HUES64 (cell line): ENCODE measurements around the gene CDK2. TPM values are rescaled to one million over a fixed set of nuclear protein-coding genes. Genes with fewer than 3 reads are reported as not detected.
"Not testable (repeated sequence)": the region's sequence is repeated elsewhere in the genome, so short reads cannot be mapped to it uniquely, and the experiment has no call there.

ENCODE experiments used
- H3K27ac ChIP-seq: 2 replicates; pipeline ENCODE4 v1.7.0; 2013; ENCODE audit warnings: low read depth, low read length, inconsistent platforms
- H3K27me3 ChIP-seq: 2 replicates; pipeline ENCODE4 v1.6.1; 2013; ENCODE audit warnings: mild to moderate bottlenecking, low read length; ENCODE audit not compliant: insufficient read depth
- H3K36me3 ChIP-seq: 2 replicates; pipeline ENCODE4 v1.6.1; 2013; ENCODE audit warnings: mild to moderate bottlenecking, low read length; ENCODE audit not compliant: insufficient read depth
- H3K4me1 ChIP-seq: 2 replicates; pipeline ENCODE4 v1.6.1; 2013; ENCODE audit warnings: mild to moderate bottlenecking, low read length, moderate library complexity; ENCODE audit not compliant: insufficient read depth
- H3K4me3 ChIP-seq: 2 replicates; pipeline ENCODE4 v1.5.1; 2013; ENCODE audit warnings: mild to moderate bottlenecking, low read length, moderate library complexity
- H3K9ac ChIP-seq: 2 replicates; pipeline ENCODE4 v1.6.1; 2013; ENCODE audit warnings: mild to moderate bottlenecking, low read depth, low read length
- H3K9me3 ChIP-seq: 2 replicates; pipeline ENCODE4 v1.6.1; 2013; ENCODE audit warnings: low read depth, low read length; ENCODE audit not compliant: insufficient read depth
- WGBS: fragments of 150-250, 120-280 bp; methylation state at CpG from one replicate; pipeline ENCODE4 v1.1.7; 2013; ENCODE audit warnings: missing lambda C conversion rate; 5-methylcytosine and 5-hydroxymethylcytosine counted together
- polyA plus RNA-seq, 2 experiments: library from polyadenylated mRNA; stranded (reverse); fragments of 50-300 nt; gene quantifications; one replicate each; pipeline ENCODE4 v1.2.3, GENCODE V29; 2013

Gene CDK2
- 39.9 TPM for polyA plus RNA-seq (2013, experiment 1 of 2)
- polyA plus RNA-seq (2013, experiment 2 of 2) = 40.8 TPM

DNA sequence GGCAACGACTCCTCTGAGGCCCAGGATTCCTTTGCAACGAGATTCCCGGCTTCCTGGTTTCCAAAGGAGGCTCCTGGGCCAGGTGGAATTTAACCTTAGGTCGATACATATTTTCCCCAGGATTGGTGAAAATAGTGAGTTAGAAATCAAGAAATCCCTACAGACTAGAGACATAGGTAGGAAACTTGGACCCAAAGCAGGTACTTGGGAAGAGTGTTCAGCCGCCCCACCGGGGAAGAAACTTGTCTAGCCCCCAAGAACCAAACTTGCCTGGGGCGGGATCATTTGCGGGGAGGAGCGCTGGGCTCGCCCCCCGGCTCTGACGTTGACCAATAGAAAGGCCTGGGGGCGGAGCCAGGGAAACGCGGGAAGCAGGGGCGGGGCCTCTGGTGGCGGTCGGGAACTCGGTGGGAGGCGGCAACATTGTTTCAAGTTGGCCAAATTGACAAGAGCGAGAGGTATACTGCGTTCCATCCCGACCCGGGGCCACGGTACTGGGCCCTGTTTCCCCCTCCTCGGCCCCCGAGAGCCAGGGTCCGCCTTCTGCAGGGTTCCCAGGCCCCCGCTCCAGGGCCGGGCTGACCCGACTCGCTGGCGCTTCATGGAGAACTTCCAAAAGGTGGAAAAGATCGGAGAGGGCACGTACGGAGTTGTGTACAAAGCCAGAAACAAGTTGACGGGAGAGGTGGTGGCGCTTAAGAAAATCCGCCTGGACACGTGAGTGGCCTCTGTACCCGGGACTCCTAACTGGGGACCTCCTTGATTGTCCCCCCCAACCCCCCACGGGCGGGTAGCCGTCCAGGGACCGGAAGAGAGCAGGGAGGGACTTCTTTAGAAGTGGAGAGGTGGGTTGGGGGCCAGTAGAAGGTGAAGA is at the start of gene CDK2:
Gene CDK2, plus strand, starts transcription at position 423 of the 874 bp plus-strand sequence. Its CDS starts 179 bp downstream, at position 602.
- WGBS = under 1% methylated on average over 43 of the region's 45 CpGs
- H3K4me3 ChIP-seq = peak within 1 kb of the TSS; percentile 89
- peak within 1 kb of the TSS; percentile 80 for H3K27ac ChIP-seq
- peak within 1 kb of the TSS; percentile 84 for H3K9ac ChIP-seq
- H3K36me3 ChIP-seq = peaks cover 34% of the 10 kb centered on the region
- no peaks in the 10 kb centered on the region for H3K27me3 ChIP-seq
- H3K4me1 ChIP-seq = peaks cover 7% of the 10 kb centered on the region; the same call in 1 of the 2 replicates
- no peaks in the 10 kb centered on the region for H3K9me3 ChIP-seq

GRCh38 chr12:55919032-55919431 is 47.6 kb upstream of the CDK2 start:
- not testable (repeated sequence) for H3K4me3 ChIP-seq, H3K4me1 ChIP-seq, H3K27me3 ChIP-seq, H3K27ac ChIP-seq, H3K9me3 ChIP-seq, H3K9ac ChIP-seq
- H3K36me3 ChIP-seq = peaks cover 47% of the 10 kb centered on the region
- WGBS = 96% methylated on average over 3 of the region's 3 CpGs

- WGBS = 98% methylated on average over 3 of the region's 3 CpGs
- H3K9ac ChIP-seq = no peak overlapping the region
- no peaks in the 10 kb centered on the region for H3K27me3 ChIP-seq
- H3K4me3 ChIP-seq = no peak overlapping the region
- no peak overlapping the region for H3K27ac ChIP-seq
- peaks cover 52% of the 10 kb centered on the region for H3K36me3 ChIP-seq
- H3K4me1 ChIP-seq = peaks cover 10% of the 10 kb centered on the region
- H3K9me3 ChIP-seq = no peaks in the 10 kb centered on the region
These were observed 44.5 kb upstream of the CDK2 start for GRCh38 chr12:55922126-55922525.

DNA sequence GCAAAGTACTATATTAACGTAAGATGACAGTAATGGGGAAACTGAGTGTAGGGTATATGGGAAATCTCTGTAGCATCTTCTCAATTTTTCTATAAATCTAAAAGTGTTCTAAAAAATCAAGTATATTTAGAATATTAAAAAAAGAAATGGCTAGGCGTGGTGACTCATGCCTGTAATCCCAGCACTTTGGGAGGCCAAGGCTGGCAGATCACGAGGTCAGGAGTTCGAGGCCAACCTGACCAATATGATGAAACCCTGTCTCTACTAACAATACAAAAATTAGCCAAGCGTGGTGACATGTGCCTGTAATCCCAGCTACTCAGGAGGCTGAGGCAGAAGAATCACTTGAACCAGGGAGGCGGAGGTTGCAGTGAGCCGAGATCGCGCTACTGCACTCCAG is 43.0 kb upstream of the CDK2 start:
- H3K9ac ChIP-seq, H3K4me3 ChIP-seq, H3K9me3 ChIP-seq, H3K27me3 ChIP-seq, H3K27ac ChIP-seq: not testable (repeated sequence)
- Histone ChIP-seq H3K4me1 (peaks cover 10% of the 10 kb centered on the region), H3K36me3 (peaks cover 52% of the 10 kb centered on the region)
- 95% methylated on average over 8 of the region's 9 CpGs for WGBS

GRCh38 chr12:55925371-55925770 is 41.3 kb upstream of the CDK2 start:
- Histone ChIP-seq H3K4me3 (peak overlapping the region; percentile 94), H3K27ac (no peak overlapping the region)

GRCh38 chr12:55925870-55926737 is 40.5 kb upstream of the CDK2 start:
- Histone ChIP-seq H3K27me3 (peaks cover under 1% of the 10 kb centered on the region; the same call in 1 of the 2 replicates), H3K9ac (peak overlapping the region; percentile 92), H3K9me3 (no peaks in the 10 kb centered on the region), H3K36me3 (peaks cover 42% of the 10 kb centered on the region), H3K4me1 (peaks cover 17% of the 10 kb centered on the region), H3K4me3 (peak overlapping the region; percentile 94), H3K27ac (peak overlapping the region; percentile 96)
- WGBS = 28% methylated on average over 10 of the region's 10 CpGs

More at GRCh38 chr12:55925371-55925770, 41.3 kb upstream of the CDK2 start:
- Histone ChIP-seq H3K4me1 (peaks cover 10% of the 10 kb centered on the region), H3K27me3 (no peaks in the 10 kb centered on the region), H3K36me3 (peaks cover 50% of the 10 kb centered on the region), H3K9ac (no peak overlapping the region), H3K9me3 (no peaks in the 10 kb centered on the region)
- 95% methylated on average over 4 of the region's 4 CpGs for WGBS

DNA sequence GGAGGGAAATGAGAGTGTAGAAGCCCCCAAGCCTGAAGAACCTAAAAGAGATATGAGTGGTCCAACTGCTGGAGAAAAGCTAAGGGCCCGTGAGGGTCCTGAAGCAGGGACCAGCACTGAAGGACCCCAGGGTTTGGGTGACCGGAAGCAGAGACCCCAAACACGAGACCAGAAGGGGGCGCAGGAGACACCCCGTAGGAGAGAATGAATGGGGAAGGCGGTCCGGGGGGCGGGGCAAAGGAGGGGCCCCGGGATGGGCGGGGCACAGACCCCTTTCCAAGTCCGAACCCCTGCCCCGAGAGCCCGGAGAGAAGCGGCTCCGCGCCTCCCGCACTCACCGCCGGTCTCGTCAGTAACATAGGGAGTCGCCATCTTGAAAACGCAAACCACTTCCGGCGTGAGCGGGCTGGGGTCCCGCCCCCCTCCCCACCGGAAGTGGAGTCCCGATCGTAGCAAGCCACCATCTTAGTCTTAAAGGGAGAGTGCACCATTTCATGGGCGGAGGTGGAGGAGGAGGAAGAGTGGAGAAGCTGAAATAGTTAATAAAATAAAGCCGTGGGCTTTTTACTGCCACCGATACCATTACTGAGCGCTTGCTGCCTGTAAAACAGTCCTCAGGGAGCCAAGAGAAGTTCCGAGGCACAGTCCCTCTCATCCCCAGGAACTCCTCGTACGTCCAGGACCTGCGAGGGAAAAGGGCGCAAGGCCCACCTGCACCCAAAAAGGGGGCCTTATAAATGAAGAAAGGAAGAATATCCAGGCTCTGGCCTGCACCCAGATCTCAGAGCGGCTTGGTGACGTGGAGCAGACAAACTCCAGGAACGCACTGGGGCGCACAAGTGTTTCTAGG is 39.7 kb upstream of the CDK2 start:
- WGBS = 1% methylated on average over 42 of the region's 42 CpGs
- Histone ChIP-seq H3K27me3 (peaks cover 5% of the 10 kb centered on the region), H3K4me1 (peaks cover 21% of the 10 kb centered on the region), H3K9me3 (no peaks in the 10 kb centered on the region), H3K4me3 (peak overlapping the region; percentile 94), H3K27ac (peak overlapping the region; percentile 96), H3K36me3 (peaks cover 34% of the 10 kb centered on the region), H3K9ac (peak overlapping the region; percentile 92)

DNA sequence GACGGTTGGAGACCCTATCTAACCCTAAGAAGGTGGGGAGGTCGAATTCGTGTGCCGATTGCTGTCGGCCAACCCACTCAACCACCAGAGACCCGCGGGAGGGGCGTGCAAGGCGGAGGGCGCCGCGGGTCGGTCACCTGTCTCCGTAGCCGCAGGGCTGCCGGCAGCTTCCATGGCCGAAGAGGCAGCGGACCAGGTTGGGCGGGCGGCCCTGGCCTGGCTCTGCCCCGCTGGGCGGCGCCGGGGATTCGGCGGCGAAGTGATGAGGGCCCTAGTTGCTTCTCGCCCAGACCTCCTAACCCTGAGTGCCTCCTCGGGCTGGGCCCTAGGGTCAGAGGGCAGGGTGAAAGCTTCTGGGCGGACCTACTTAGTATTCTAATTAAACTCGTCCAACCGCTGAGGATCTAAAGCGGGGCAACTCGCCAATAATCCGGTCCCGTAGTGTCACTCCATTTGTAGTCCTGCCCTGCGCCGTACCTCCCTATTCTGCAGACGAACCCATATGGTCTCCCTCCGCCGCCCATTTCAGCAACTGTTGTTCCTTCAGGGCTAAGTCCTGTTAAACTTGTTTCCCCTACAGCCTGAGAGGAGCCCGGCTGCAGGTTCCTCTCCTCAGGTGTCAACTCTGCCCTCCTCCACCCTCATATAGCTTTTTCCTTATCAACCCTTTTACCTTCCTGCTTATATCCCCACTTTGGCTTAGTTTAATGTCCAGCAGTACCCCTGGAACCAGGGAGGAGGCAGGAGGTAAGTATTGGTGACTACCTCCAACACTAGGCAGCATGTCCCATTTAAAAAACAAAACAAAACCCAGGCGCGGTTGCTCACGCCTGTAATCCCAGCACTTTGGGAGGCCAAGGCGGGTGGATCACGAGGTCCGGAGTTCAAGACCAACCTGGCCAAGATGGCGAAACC is 38.8 kb upstream of the CDK2 start, which contains the start of gene PYM1:
Gene PYM1, minus strand, starts transcription at position 307 of the 915 bp plus-strand sequence. Its CDS starts 133 bp downstream, at position 174.
- 7% methylated on average over 49 of the region's 49 CpGs for WGBS
- peak within 1 kb of the TSS; percentile 94 for H3K4me3 ChIP-seq
- peaks cover 14% of the 10 kb centered on the region for H3K27me3 ChIP-seq
- peaks cover 25% of the 10 kb centered on the region for H3K36me3 ChIP-seq
- H3K9ac ChIP-seq = peak within 1 kb of the TSS; percentile 92
- peak within 1 kb of the TSS; percentile 96 for H3K27ac ChIP-seq
- H3K9me3 ChIP-seq = no peaks in the 10 kb centered on the region
- peaks cover 25% of the 10 kb centered on the region for H3K4me1 ChIP-seq

- Histone ChIP-seq H3K4me1 (peaks cover 33% of the 10 kb centered on the region), H3K4me3 (no peak overlapping the region), H3K27ac (no peak overlapping the region), H3K27me3 (peaks cover 25% of the 10 kb centered on the region), H3K36me3 (peaks cover 13% of the 10 kb centered on the region), H3K9me3 (no peaks in the 10 kb centered on the region), H3K9ac (no peak overlapping the region)
- WGBS = 80% methylated on average over 5 of the region's 8 CpGs
These were observed 37.3 kb upstream of the CDK2 start for GRCh38 chr12:55929306-55929791.
